ENCODE measurements around the gene GAL3ST3. TPM values are rescaled to one million over a fixed set of nuclear protein-coding genes. Genes with fewer than 3 reads are reported as not detected.

The GAL3ST3 gene
- total RNA-seq, 1 donor from 2014 or later = not detected

- no peak for FAIRE-seq
- TF ChIP-seq CTCF (IDR thresholded peaks at IDR 0.05; ENCODE audit: insufficient read depth, low read length, severe bottlenecking) = no peak
- DNase-seq (ENCODE audit: low read depth) = no peak
- peaks cover 33% of the 10 kb centered on the region for H3K36me3 ChIP-seq (ENCODE audit: control insufficient read depth, insufficient read depth, low read length)
- no peak overlapping the region for H3K4me3 ChIP-seq (ENCODE audit: low read depth, low read length)
- no peaks in the 10 kb centered on the region for H3K27me3 ChIP-seq (ENCODE audit: control insufficient read depth, insufficient read depth, low read length)
Measured at GRCh38 chr11:66056501-66056900, 7.5 kb upstream of the GAL3ST3 start.

GRCh38 chr11:66055021-66055420 is 6.1 kb upstream of the GAL3ST3 start:
- no peak for FAIRE-seq
- no peak for DNase-seq (ENCODE audit: low read depth)
- H3K4me3 ChIP-seq (ENCODE audit: low read depth, low read length) = no peak overlapping the region
- no peak for TF ChIP-seq CTCF (IDR thresholded peaks at IDR 0.05; ENCODE audit: insufficient read depth, low read length, severe bottlenecking)
- H3K36me3 ChIP-seq (ENCODE audit: control insufficient read depth, insufficient read depth, low read length) = peaks cover 28% of the 10 kb centered on the region
- H3K27me3 ChIP-seq (ENCODE audit: control insufficient read depth, insufficient read depth, low read length) = no peaks in the 10 kb centered on the region

GRCh38 chr11:66052664-66052982 is 3.7 kb upstream of the GAL3ST3 start:
- Histone ChIP-seq H3K4me3 (ENCODE audit: low read depth, low read length) (peak overlapping the region; percentile 95), H3K36me3 (ENCODE audit: control insufficient read depth, insufficient read depth, low read length) (peaks cover 13% of the 10 kb centered on the region), H3K27me3 (ENCODE audit: control insufficient read depth, insufficient read depth, low read length) (peaks cover 4% of the 10 kb centered on the region)
- no peak for DNase-seq (ENCODE audit: low read depth)
- no peak for TF ChIP-seq CTCF (IDR thresholded peaks at IDR 0.05; ENCODE audit: insufficient read depth, low read length, severe bottlenecking)
- FAIRE-seq = no peak

GRCh38 chr11:66051766-66052663 is 3.1 kb upstream of the GAL3ST3 start, which contains the start of gene SF3B2:
SF3B2 (plus strand) TSS chr11:66052364; CDS start chr11:66052385, 21 bp downstream.
- peak within 1 kb of the TSS; percentile 95 for H3K4me3 ChIP-seq (ENCODE audit: low read depth, low read length)
- peaks cover 10% of the 10 kb centered on the region for H3K36me3 ChIP-seq (ENCODE audit: control insufficient read depth, insufficient read depth, low read length)
- TF ChIP-seq CTCF (IDR thresholded peaks at IDR 0.05; ENCODE audit: insufficient read depth, low read length, severe bottlenecking) = no peak
- DNase-seq (ENCODE audit: low read depth) (peak; percentile 95), FAIRE-seq (no peak)
- peaks cover 4% of the 10 kb centered on the region for H3K27me3 ChIP-seq (ENCODE audit: control insufficient read depth, insufficient read depth, low read length)

- Histone ChIP-seq H3K27me3 (ENCODE audit: control insufficient read depth, insufficient read depth, low read length) (peaks cover 4% of the 10 kb centered on the region), H3K4me3 (ENCODE audit: low read depth, low read length) (peak overlapping the region; percentile 95), H3K36me3 (ENCODE audit: control insufficient read depth, insufficient read depth, low read length) (peaks cover 6% of the 10 kb centered on the region)
- FAIRE-seq (no peak), DNase-seq (ENCODE audit: low read depth) (no peak)
- TF ChIP-seq CTCF (IDR thresholded peaks at IDR 0.05; ENCODE audit: insufficient read depth, low read length, severe bottlenecking) = no peak
Measured at GRCh38 chr11:66051371-66051765, 2.4 kb upstream of the GAL3ST3 start.
